ENCODE measurements around the gene FAM174C.

- TF ChIP-seq CTCF (IDR thresholded peaks at IDR 0.05; ENCODE audit: control extremely low read depth in 1 of 3, insufficient read depth in 1 of 3, low read depth in 1 of 3, low read length in 3 of 3) (no peak), GABPA (IDR thresholded peaks at IDR 0.05; ENCODE audit: borderline replicate concordance, insufficient read depth, low read length) (no peak), YY1 (IDR thresholded peaks at IDR 0.05; ENCODE audit: low read depth, low read length) (no peak), ASH2L (IDR thresholded peaks at IDR 0.05; ENCODE audit: low read length) (no peak), EZH2 (IDR thresholded peaks at IDR 0.05; ENCODE audit: low read depth, low read length, severe bottlenecking) (no peak), TAF1 (IDR thresholded peaks at IDR 0.05; ENCODE audit: low read depth, low read length) (no peak)
These were observed 20.7 kb upstream of the FAM174C start for GRCh38 chr19:1254530-1255185.

Data from H1 (cell line).